Measurements from ENCODE around the gene RPS27L. TPM values are rescaled to one million over a fixed set of nuclear protein-coding genes. Genes with fewer than 3 reads are reported as not detected.

RPS27L gene
- total and polyA plus RNA-seq, 9 of the 15 experiments (the other 6 are each of a cell fraction or from before 2014, with no cell fraction given), result 72.2 to 382 (median 116) TPM

DNA sequence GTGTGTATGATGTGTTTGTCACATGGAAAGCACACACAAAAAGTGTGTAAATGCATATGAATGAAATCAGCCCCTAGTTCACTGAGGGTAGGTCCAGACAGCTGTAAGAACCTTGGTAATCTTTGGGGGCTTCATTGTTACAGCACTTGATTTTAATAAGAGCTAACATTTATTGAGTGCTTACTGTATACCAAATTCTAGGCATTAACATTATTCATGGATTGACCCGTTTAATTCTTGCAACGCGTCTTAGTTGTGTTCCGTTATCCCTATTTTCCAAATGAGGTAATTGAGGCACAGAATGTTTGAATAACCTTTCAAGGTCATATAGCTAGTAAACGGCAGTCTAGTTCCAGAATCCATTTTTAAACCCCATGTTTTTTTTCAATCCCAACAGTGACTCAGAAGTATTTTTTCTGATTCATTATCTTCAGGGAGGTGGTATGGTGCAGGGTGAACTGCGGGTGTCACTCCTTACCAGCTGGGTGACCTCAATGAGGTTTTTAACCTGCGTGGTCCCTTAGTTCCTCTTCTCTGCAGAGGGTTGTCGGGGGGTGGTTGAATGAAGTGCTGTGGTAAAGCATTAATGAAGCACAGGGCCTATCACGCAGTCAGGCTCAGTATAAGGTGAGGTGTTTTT is 46.3 kb upstream of the RPS27L start:
- Histone ChIP-seq H3K9me3 (replicated peaks; ENCODE audit: control insufficient read depth, insufficient read depth, low read depth, low read length) (no peaks in the 10 kb centered on the region), H3K4me2 (ENCODE audit: insufficient read depth, low read length) (no peak overlapping the region), H3K9me1 (ENCODE audit: control insufficient read depth, insufficient read depth, low read length) (no peaks in the 10 kb centered on the region), H3K9ac (ENCODE audit: insufficient read depth in 1 of 2, low read depth in 2 of 2, low read length in 2 of 2) (no peak overlapping the region; a peak in 1 of 4 replicates), H3K27ac (ENCODE audit: extremely low read depth, low read depth, low read length) (peak overlapping the region; percentile 60; the same call in 2 of the 3 replicates), H3K36me3 (ENCODE audit: control insufficient read depth, insufficient read depth, low read length) (peaks cover 3% of the 10 kb centered on the region; the same call in 1 of the 3 replicates), H3K79me2 (ENCODE audit: control insufficient read depth, insufficient read depth, low read length) (peaks cover 89% of the 10 kb centered on the region), H3K4me1 (replicated peaks in 1 of 2; ENCODE audit: control insufficient read depth in 2 of 2, insufficient read depth in 2 of 2, low read length in 2 of 2) (peaks cover 21 to 59% of the 10 kb centered on the region in 2 experiments), H3K27me3 (ENCODE audit: control insufficient read depth in 2 of 2, insufficient read depth in 2 of 2, low read length in 2 of 2) (no peaks in the 10 kb centered on the region), H2AFZ (ENCODE audit: low read depth, low read length) (no peak overlapping the region), H3K4me3 (no peak overlapping the region), H4K20me1 (replicated peaks; ENCODE audit: control insufficient read depth, insufficient read depth, low read length) (no peaks in the 10 kb centered on the region)
- ChIA-PET POLR2A (interaction anchor here (0.6 to 2.5 kb wide), 6 partner anchors 11 to 116 kb away, joined by 3 to 36 read pairs (median 4); no protein-coding TSS in a partner anchor), CTCF (ENCODE audit: low intra/inter-chr PET ratio) (no interaction called here)
- DNase-seq (ENCODE audit: extremely low read depth in 1 of 4, low spot score in 3 of 4), result peak in 3 of 4 experiments; percentile 63 to 70 (median 66)
- intact Hi-C loops (cut with micrococcal nuclease) (no loop called here), in situ Hi-C loops (cut with MboI) (no loop called here)
- ATAC-seq, result peak; percentile 36
- no TSS peak for BruUV-seq (replicated peaks)
- WGBS (ENCODE audit: insufficient coverage, low coverage, missing lambda C conversion rate), result 34% methylated on average over 9 of the region's 9 CpGs
- no peak for FAIRE-seq
- TF ChIP-seq, protein P1, sequence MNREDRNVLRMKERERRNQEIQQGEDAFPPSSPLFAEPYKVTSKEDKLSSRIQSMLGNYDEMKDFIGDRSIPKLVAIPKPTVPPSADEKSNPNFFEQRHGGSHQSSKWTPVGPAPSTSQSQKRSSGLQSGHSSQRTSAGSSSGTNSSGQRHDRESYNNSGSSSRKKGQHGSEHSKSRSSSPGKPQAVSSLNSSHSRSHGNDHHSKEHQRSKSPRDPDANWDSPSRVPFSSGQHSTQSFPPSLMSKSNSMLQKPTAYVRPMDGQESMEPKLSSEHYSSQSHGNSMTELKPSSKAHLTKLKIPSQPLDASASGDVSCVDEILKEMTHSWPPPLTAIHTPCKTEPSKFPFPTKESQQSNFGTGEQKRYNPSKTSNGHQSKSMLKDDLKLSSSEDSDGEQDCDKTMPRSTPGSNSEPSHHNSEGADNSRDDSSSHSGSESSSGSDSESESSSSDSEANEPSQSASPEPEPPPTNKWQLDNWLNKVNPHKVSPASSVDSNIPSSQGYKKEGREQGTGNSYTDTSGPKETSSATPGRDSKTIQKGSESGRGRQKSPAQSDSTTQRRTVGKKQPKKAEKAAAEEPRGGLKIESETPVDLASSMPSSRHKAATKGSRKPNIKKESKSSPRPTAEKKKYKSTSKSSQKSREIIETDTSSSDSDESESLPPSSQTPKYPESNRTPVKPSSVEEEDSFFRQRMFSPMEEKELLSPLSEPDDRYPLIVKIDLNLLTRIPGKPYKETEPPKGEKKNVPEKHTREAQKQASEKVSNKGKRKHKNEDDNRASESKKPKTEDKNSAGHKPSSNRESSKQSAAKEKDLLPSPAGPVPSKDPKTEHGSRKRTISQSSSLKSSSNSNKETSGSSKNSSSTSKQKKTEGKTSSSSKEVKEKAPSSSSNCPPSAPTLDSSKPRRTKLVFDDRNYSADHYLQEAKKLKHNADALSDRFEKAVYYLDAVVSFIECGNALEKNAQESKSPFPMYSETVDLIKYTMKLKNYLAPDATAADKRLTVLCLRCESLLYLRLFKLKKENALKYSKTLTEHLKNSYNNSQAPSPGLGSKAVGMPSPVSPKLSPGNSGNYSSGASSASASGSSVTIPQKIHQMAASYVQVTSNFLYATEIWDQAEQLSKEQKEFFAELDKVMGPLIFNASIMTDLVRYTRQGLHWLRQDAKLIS (CRISPR knock-in tag; IDR thresholded peaks at IDR 0.05), result no peak
- TF ChIP-seq, protein P2, sequence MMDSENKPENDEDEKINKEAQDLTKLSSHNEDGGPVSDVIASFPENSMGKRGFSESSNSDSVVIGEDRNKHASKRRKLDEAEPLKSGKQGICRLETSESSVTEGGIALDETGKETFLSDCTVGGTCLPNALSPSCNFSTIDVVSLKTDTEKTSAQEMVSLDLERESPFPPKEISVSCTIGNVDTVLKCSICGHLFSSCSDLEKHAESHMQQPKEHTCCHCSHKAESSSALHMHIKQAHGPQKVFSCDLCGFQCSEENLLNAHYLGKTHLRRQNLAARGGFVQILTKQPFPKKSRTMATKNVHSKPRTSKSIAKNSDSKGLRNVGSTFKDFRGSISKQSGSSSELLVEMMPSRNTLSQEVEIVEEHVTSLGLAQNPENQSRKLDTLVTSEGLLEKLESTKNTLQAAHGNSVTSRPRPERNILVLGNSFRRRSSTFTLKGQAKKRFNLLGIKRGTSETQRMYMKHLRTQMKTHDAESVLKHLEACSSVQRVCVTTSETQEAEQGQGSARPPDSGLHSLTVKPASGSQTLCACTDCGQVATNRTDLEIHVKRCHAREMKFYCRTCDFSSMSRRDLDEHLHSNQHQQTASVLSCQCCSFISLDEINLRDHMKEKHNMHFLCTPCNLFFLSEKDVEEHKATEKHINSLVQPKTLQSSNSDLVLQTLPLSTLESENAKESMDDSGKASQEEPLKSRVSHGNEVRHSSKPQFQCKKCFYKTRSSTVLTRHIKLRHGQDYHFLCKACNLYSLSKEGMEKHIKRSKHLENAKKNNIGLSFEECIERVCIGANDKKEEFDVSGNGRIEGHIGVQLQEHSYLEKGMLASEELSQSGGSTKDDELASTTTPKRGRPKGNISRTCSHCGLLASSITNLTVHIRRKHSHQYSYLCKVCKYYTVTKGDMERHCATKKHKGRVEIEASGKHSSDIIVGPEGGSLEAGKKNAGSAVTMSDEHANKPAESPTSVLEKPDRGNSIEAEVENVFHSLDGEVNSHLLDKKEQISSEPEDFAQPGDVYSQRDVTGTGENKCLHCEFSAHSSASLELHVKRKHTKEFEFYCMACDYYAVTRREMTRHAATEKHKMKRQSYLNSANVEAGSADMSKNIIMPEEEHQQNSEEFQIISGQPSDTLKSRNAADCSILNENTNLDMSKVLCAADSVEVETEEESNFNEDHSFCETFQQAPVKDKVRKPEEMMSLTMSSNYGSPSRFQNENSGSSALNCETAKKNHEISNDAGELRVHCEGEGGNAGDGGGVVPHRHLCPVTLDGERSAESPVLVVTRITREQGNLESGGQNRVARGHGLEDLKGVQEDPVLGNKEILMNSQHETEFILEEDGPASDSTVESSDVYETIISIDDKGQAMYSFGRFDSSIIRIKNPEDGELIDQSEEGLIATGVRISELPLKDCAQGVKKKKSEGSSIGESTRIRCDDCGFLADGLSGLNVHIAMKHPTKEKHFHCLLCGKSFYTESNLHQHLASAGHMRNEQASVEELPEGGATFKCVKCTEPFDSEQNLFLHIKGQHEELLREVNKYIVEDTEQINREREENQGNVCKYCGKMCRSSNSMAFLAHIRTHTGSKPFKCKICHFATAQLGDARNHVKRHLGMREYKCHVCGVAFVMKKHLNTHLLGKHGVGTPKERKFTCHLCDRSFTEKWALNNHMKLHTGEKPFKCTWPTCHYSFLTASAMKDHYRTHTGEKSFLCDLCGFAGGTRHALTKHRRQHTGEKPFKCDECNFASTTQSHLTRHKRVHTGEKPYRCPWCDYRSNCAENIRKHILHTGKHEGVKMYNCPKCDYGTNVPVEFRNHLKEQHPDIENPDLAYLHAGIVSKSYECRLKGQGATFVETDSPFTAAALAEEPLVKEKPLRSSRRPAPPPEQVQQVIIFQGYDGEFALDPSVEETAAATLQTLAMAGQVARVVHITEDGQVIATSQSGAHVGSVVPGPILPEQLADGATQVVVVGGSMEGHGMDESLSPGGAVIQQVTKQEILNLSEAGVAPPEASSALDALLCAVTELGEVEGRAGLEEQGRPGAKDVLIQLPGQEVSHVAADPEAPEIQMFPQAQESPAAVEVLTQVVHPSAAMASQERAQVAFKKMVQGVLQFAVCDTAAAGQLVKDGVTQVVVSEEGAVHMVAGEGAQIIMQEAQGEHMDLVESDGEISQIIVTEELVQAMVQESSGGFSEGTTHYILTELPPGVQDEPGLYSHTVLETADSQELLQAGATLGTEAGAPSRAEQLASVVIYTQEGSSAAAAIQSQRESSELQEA (IDR thresholded peaks at IDR 0.05; ENCODE audit: low read depth), result no peak
- TF ChIP-seq ZBTB1 (CRISPR knock-in tag; IDR thresholded peaks at IDR 0.05; ENCODE audit: borderline replicate concordance, low read depth) (no peak), ESRRA (IDR thresholded peaks at IDR 0.05; ENCODE audit: borderline replicate concordance, low read depth) (peak; percentile 88), PCBP2 (IDR thresholded peaks at IDR 0.05; ENCODE audit: low read depth, low read length, poor library complexity, severe bottlenecking) (no peak)

Data from K562 (cell line).